ENCODE data around the gene EEF2K.

The EEF2K gene

GRCh38 chr16:22220714-22221113 is 14.6 kb downstream of the EEF2K start:
- H3K27ac ChIP-seq (ENCODE audit: insufficient read depth, low read depth, low read length, poor library complexity, severe bottlenecking): no peak overlapping the region

GRCh38 chr16:22222006-22222405 is 15.9 kb downstream of the EEF2K start:
- Histone ChIP-seq H3K27ac (ENCODE audit: insufficient read depth, low read depth, low read length, poor library complexity, severe bottlenecking) (no peak overlapping the region), H3K27me3 (ENCODE audit: control insufficient read depth, insufficient read depth, low read length, poor library complexity, severe bottlenecking) (no peaks in the 10 kb centered on the region), H3K36me3 (ENCODE audit: control insufficient read depth, insufficient read depth, low read length) (no peaks in the 10 kb centered on the region), H3K4me1 (ENCODE audit: control insufficient read depth, insufficient read depth, low read length) (no peaks in the 10 kb centered on the region), H3K4me3 (ENCODE audit: insufficient read depth, low read depth, low read length) (no peak overlapping the region), H3K9me3 (ENCODE audit: control insufficient read depth, low read length) (no peaks in the 10 kb centered on the region)
- WGBS, 2 experiments: 83 to 92% methylated on average over 2 of the region's 2 CpGs

More at GRCh38 chr16:22220714-22221113, 14.6 kb downstream of the EEF2K start:
- H3K27me3 ChIP-seq (ENCODE audit: control insufficient read depth, insufficient read depth, low read length, poor library complexity, severe bottlenecking): no peaks in the 10 kb centered on the region
- no peaks in the 10 kb centered on the region for H3K9me3 ChIP-seq (ENCODE audit: control insufficient read depth, low read length)
- H3K4me3 ChIP-seq (ENCODE audit: insufficient read depth, low read depth, low read length): no peak overlapping the region
- WGBS, 2 experiments: 91 to 94% methylated on average over 9 of the region's 9 CpGs
- no peaks in the 10 kb centered on the region for H3K4me1 ChIP-seq (ENCODE audit: control insufficient read depth, insufficient read depth, low read length)
- H3K36me3 ChIP-seq (ENCODE audit: control insufficient read depth, insufficient read depth, low read length): no peaks in the 10 kb centered on the region

GRCh38 chr16:22222998-22223397 is 16.9 kb downstream of the EEF2K start:
- Histone ChIP-seq H3K27me3 (ENCODE audit: control insufficient read depth, insufficient read depth, low read length, poor library complexity, severe bottlenecking) (no peaks in the 10 kb centered on the region), H3K36me3 (ENCODE audit: control insufficient read depth, insufficient read depth, low read length) (no peaks in the 10 kb centered on the region), H3K9me3 (ENCODE audit: control insufficient read depth, low read length) (no peaks in the 10 kb centered on the region), H3K4me3 (ENCODE audit: insufficient read depth, low read depth, low read length) (no peak overlapping the region), H3K4me1 (ENCODE audit: control insufficient read depth, insufficient read depth, low read length) (no peaks in the 10 kb centered on the region), H3K27ac (ENCODE audit: insufficient read depth, low read depth, low read length, poor library complexity, severe bottlenecking) (no peak overlapping the region)
- 93 to 100% methylated on average over 1 of the region's 1 CpG for WGBS, 2 experiments

- Histone ChIP-seq H3K9me3 (ENCODE audit: control insufficient read depth, low read length) (no peaks in the 10 kb centered on the region), H3K36me3 (ENCODE audit: control insufficient read depth, insufficient read depth, low read length) (no peaks in the 10 kb centered on the region), H3K27ac (ENCODE audit: insufficient read depth, low read depth, low read length, poor library complexity, severe bottlenecking) (no peak overlapping the region), H3K4me3 (ENCODE audit: insufficient read depth, low read depth, low read length) (no peak overlapping the region), H3K27me3 (ENCODE audit: control insufficient read depth, insufficient read depth, low read length, poor library complexity, severe bottlenecking) (no peaks in the 10 kb centered on the region), H3K4me1 (ENCODE audit: control insufficient read depth, insufficient read depth, low read length) (no peaks in the 10 kb centered on the region)
- WGBS, 2 experiments: 64% methylated on average over 7 of the region's 7 CpGs
Measured at GRCh38 chr16:22225060-22225459, 19.0 kb downstream of the EEF2K start.

- Histone ChIP-seq H3K4me3 (ENCODE audit: insufficient read depth, low read depth, low read length) (no peak overlapping the region), H3K27ac (ENCODE audit: insufficient read depth, low read depth, low read length, poor library complexity, severe bottlenecking) (no peak overlapping the region), H3K9me3 (ENCODE audit: control insufficient read depth, low read length) (no peaks in the 10 kb centered on the region), H3K36me3 (ENCODE audit: control insufficient read depth, insufficient read depth, low read length) (no peaks in the 10 kb centered on the region), H3K4me1 (ENCODE audit: control insufficient read depth, insufficient read depth, low read length) (no peaks in the 10 kb centered on the region), H3K27me3 (ENCODE audit: control insufficient read depth, insufficient read depth, low read length, poor library complexity, severe bottlenecking) (no peaks in the 10 kb centered on the region)
- WGBS, 2 experiments: 86 to 88% methylated on average over 7 of the region's 7 CpGs
Measured at GRCh38 chr16:22229889-22230288, 23.8 kb downstream of the EEF2K start.

- Histone ChIP-seq H3K36me3 (ENCODE audit: control insufficient read depth, insufficient read depth, low read length) (no peaks in the 10 kb centered on the region), H3K9me3 (ENCODE audit: control insufficient read depth, low read length) (no peaks in the 10 kb centered on the region), H3K4me1 (ENCODE audit: control insufficient read depth, insufficient read depth, low read length) (no peaks in the 10 kb centered on the region), H3K27me3 (ENCODE audit: control insufficient read depth, insufficient read depth, low read length, poor library complexity, severe bottlenecking) (no peaks in the 10 kb centered on the region), H3K27ac (ENCODE audit: insufficient read depth, low read depth, low read length, poor library complexity, severe bottlenecking) (no peak overlapping the region), H3K4me3 (ENCODE audit: insufficient read depth, low read depth, low read length) (no peak overlapping the region)
- WGBS, 2 experiments: 91 to 93% methylated on average over 14 of the region's 14 CpGs
Measured at GRCh38 chr16:22232277-22233036, 26.4 kb downstream of the EEF2K start.

- Histone ChIP-seq H3K4me1 (ENCODE audit: control insufficient read depth, insufficient read depth, low read length) (no peaks in the 10 kb centered on the region), H3K4me3 (ENCODE audit: insufficient read depth, low read depth, low read length) (no peak overlapping the region), H3K27ac (ENCODE audit: insufficient read depth, low read depth, low read length, poor library complexity, severe bottlenecking) (no peak overlapping the region), H3K9me3 (ENCODE audit: control insufficient read depth, low read length) (no peaks in the 10 kb centered on the region), H3K27me3 (ENCODE audit: control insufficient read depth, insufficient read depth, low read length, poor library complexity, severe bottlenecking) (no peaks in the 10 kb centered on the region), H3K36me3 (ENCODE audit: control insufficient read depth, insufficient read depth, low read length) (no peaks in the 10 kb centered on the region)
- WGBS, 2 experiments: 90 to 92% methylated on average over 6 of the region's 6 CpGs
Measured at GRCh38 chr16:22233037-22233372, 26.9 kb downstream of the EEF2K start.

- Histone ChIP-seq H3K4me3 (ENCODE audit: insufficient read depth, low read depth, low read length) (no peak overlapping the region), H3K36me3 (ENCODE audit: control insufficient read depth, insufficient read depth, low read length) (no peaks in the 10 kb centered on the region), H3K9me3 (ENCODE audit: control insufficient read depth, low read length) (no peaks in the 10 kb centered on the region), H3K27ac (ENCODE audit: insufficient read depth, low read depth, low read length, poor library complexity, severe bottlenecking) (no peak overlapping the region), H3K27me3 (ENCODE audit: control insufficient read depth, insufficient read depth, low read length, poor library complexity, severe bottlenecking) (no peaks in the 10 kb centered on the region), H3K4me1 (ENCODE audit: control insufficient read depth, insufficient read depth, low read length) (no peaks in the 10 kb centered on the region)
- 83 to 94% methylated on average over 6 to 7 of the region's 9 CpGs for WGBS, 2 experiments
Measured at GRCh38 chr16:22235839-22236745, 30.0 kb downstream of the EEF2K start.

GRCh38 chr16:22239131-22239805 is 33.2 kb downstream of the EEF2K start:
- 92 to 94% methylated on average over 14 of the region's 14 CpGs for WGBS, 2 experiments
- Histone ChIP-seq H3K36me3 (ENCODE audit: control insufficient read depth, insufficient read depth, low read length) (no peaks in the 10 kb centered on the region), H3K4me3 (ENCODE audit: insufficient read depth, low read depth, low read length) (no peak overlapping the region)

More at GRCh38 chr16:22239131-22239805, 33.2 kb downstream of the EEF2K start:
- Histone ChIP-seq H3K27ac (ENCODE audit: insufficient read depth, low read depth, low read length, poor library complexity, severe bottlenecking) (no peak overlapping the region), H3K4me1 (ENCODE audit: control insufficient read depth, insufficient read depth, low read length) (no peaks in the 10 kb centered on the region), H3K9me3 (ENCODE audit: control insufficient read depth, low read length) (no peaks in the 10 kb centered on the region), H3K27me3 (ENCODE audit: control insufficient read depth, insufficient read depth, low read length, poor library complexity, severe bottlenecking) (no peaks in the 10 kb centered on the region)
